ENCODE measurements around the gene VCAN. TPM values are rescaled to one million over a fixed set of nuclear protein-coding genes. Genes with fewer than 3 reads are reported as not detected.

Gene VCAN
- polyA plus RNA-seq, 2 of the 4 experiments (the other 2 are of a cell fraction), result 26.0 to 42.0 TPM

DNA sequence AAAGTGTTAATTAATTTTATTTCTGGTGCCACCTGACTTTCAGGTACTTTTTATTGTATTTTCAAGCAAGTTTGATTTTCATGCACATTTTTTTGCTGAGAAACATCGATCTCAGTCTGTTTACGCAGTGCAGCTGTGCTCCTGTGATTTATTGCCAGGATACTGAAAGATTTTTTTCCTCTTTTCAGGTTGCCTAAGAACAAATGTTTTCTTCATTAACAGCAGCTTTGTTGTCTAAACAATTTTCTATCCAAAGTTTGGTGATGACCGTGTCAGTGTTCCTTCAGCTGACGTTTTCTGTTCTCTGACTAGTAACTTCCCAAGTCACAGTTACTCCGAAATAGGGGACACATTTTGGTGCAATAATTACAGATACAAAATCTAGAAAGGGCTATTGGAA lies 78.1 kb downstream of the VCAN start:
- Histone ChIP-seq H3K4me1 (peaks cover 25% of the 10 kb centered on the region), H3K4me2 (no peak overlapping the region), H3K27ac (no peak overlapping the region), H3K4me3 (no peak overlapping the region), H3K9me3 (no peaks in the 10 kb centered on the region)
- TF ChIP-seq ZNF302 (CRISPR knock-in tag; IDR thresholded peaks at IDR 0.05), result no peak
- no peak for TF ChIP-seq KDM1A (IDR thresholded peaks at IDR 0.05; ENCODE audit: low read depth)
- TF ChIP-seq, protein P1, sequence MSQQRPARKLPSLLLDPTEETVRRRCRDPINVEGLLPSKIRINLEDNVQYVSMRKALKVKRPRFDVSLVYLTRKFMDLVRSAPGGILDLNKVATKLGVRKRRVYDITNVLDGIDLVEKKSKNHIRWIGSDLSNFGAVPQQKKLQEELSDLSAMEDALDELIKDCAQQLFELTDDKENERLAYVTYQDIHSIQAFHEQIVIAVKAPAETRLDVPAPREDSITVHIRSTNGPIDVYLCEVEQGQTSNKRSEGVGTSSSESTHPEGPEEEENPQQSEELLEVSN (IDR thresholded peaks at IDR 0.05; ENCODE audit: borderline replicate concordance, low read depth), result no peak
- TF ChIP-seq, protein P2, sequence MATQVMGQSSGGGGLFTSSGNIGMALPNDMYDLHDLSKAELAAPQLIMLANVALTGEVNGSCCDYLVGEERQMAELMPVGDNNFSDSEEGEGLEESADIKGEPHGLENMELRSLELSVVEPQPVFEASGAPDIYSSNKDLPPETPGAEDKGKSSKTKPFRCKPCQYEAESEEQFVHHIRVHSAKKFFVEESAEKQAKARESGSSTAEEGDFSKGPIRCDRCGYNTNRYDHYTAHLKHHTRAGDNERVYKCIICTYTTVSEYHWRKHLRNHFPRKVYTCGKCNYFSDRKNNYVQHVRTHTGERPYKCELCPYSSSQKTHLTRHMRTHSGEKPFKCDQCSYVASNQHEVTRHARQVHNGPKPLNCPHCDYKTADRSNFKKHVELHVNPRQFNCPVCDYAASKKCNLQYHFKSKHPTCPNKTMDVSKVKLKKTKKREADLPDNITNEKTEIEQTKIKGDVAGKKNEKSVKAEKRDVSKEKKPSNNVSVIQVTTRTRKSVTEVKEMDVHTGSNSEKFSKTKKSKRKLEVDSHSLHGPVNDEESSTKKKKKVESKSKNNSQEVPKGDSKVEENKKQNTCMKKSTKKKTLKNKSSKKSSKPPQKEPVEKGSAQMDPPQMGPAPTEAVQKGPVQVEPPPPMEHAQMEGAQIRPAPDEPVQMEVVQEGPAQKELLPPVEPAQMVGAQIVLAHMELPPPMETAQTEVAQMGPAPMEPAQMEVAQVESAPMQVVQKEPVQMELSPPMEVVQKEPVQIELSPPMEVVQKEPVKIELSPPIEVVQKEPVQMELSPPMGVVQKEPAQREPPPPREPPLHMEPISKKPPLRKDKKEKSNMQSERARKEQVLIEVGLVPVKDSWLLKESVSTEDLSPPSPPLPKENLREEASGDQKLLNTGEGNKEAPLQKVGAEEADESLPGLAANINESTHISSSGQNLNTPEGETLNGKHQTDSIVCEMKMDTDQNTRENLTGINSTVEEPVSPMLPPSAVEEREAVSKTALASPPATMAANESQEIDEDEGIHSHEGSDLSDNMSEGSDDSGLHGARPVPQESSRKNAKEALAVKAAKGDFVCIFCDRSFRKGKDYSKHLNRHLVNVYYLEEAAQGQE (IDR thresholded peaks at IDR 0.05), result no peak
- TF ChIP-seq FOXS1 (CRISPR knock-in tag; IDR thresholded peaks at IDR 0.05), result no peak
- no peak for TF ChIP-seq CHD4 (IDR thresholded peaks at IDR 0.05; ENCODE audit: borderline replicate concordance)
- TF ChIP-seq, protein P3, sequence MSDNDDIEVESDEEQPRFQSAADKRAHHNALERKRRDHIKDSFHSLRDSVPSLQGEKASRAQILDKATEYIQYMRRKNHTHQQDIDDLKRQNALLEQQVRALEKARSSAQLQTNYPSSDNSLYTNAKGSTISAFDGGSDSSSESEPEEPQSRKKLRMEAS (IDR thresholded peaks at IDR 0.05), result no peak
- no peak for TF ChIP-seq EHMT2 (IDR thresholded peaks at IDR 0.05; ENCODE audit: low read depth)
- TF ChIP-seq NPAS2 (CRISPR knock-in tag; IDR thresholded peaks at IDR 0.05; ENCODE audit: borderline replicate concordance), result no peak
- TF ChIP-seq, protein P4, sequence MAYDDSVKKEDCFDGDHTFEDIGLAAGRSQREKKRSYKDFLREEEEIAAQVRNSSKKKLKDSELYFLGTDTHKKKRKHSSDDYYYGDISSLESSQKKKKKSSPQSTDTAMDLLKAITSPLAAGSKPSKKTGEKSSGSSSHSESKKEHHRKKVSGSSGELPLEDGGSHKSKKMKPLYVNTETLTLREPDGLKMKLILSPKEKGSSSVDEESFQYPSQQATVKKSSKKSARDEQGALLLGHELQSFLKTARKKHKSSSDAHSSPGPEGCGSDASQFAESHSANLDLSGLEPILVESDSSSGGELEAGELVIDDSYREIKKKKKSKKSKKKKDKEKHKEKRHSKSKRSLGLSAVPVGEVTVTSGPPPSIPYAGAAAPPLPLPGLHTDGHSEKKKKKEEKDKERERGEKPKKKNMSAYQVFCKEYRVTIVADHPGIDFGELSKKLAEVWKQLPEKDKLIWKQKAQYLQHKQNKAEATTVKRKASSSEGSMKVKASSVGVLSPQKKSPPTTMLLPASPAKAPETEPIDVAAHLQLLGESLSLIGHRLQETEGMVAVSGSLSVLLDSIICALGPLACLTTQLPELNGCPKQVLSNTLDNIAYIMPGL (CRISPR knock-in tag; IDR thresholded peaks at IDR 0.05; ENCODE audit: borderline replicate concordance), result no peak
- no peak for TF ChIP-seq POLR2A (IDR thresholded peaks at IDR 0.05; ENCODE audit: low read length)
- TF ChIP-seq, protein P5, sequence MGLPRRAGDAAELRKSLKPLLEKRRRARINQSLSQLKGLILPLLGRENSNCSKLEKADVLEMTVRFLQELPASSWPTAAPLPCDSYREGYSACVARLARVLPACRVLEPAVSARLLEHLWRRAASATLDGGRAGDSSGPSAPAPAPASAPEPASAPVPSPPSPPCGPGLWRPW (IDR thresholded peaks at IDR 0.05), result no peak
- no peak for TF ChIP-seq RCOR1 (IDR thresholded peaks at IDR 0.05; ENCODE audit: low read depth, low read length)
- TF ChIP-seq HDAC2 (IDR thresholded peaks at IDR 0.05), result no peak
- no peak for TF ChIP-seq TP53 (CRISPR knock-in tag; IDR thresholded peaks at IDR 0.05)
- no peak for TF ChIP-seq BHLHE40 (IDR thresholded peaks at IDR 0.05; ENCODE audit: low read depth, low read length)
- no peak for TF ChIP-seq ZSCAN20 (CRISPR knock-in tag; IDR thresholded peaks at IDR 0.05)
- TF ChIP-seq HEYL (CRISPR knock-in tag; IDR thresholded peaks at IDR 0.05), result no peak
- CTCF ChIA-PET, result no interaction called here
- POLR2A ChIA-PET, result no interaction called here
- FAIRE-seq (no peak), DNase-seq (ENCODE audit: low read depth in 1 of 2, low spot score in 1 of 2) (no peak), ATAC-seq (no peak)
- 72% methylated on average over 5 of the region's 5 CpGs for WGBS (ENCODE audit: missing lambda C conversion rate)

DNA sequence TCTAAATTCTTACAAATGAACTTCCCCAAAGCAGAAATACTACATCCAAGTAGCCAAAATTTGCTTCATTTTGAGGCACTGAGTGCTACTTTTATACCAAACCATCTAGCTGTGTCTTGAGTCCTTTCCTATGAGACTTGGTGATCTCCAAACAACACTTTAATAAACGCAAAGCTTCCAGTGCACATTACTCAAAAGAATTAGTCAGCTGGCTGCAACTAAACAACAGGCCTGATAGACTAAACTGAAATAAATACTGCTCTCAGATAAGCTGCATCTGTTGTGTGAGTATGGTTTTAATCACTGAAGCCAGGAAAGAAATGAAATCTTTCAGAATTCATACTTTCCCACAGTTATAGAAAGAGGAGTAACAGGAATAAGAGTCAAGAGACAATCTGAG lies 80.3 kb downstream of the VCAN start:
- POLR2A ChIA-PET, result interaction anchor here (0.6 kb wide), 1 partner anchor 78 kb away, joined by 3 read pairs; no protein-coding TSS in a partner anchor
- ATAC-seq, result no peak
- Histone ChIP-seq H3K4me2 (no peak overlapping the region; the same call in 2 of the 3 replicates), H3K4me3 (no peak overlapping the region), H3K9me3 (no peaks in the 10 kb centered on the region), H3K4me1 (peaks cover 29% of the 10 kb centered on the region), H3K27ac (peak overlapping the region; percentile 0 to 54; a peak in 2 of 6 replicates)
- FAIRE-seq, result no peak
- 43% methylated on average over 1 of the region's 1 CpG for WGBS (ENCODE audit: missing lambda C conversion rate)
- CTCF ChIA-PET, result interaction anchor here (3.9 kb wide), 1 partner anchor 12 kb away, joined by 16 read pairs; no protein-coding TSS in a partner anchor
- DNase-seq (ENCODE audit: low read depth in 1 of 2, low spot score in 1 of 2), result no peak
- TF ChIP-seq HOXA7 (CRISPR knock-in tag; IDR thresholded peaks at IDR 0.05) (no peak), EHMT2 (IDR thresholded peaks at IDR 0.05; ENCODE audit: low read depth) (no peak)
- TF ChIP-seq, protein P3 (IDR thresholded peaks at IDR 0.05), result no peak
